K562 (cell line): ENCODE results near the gene EGLN1. TPM values are rescaled to one million over a fixed set of nuclear protein-coding genes. Genes with fewer than 3 reads are reported as not detected.

ENCODE experiments used
- JUN ChIP-seq, 2 experiments: sonication (generic) in 1 of 2; formaldehyde crosslinking in 1 of 2; IDR thresholded peaks; 2 replicates each; pipeline versions ENCODE4 v1.6.1 to v1.8.0; 2012 to 2022; ENCODE audit warnings: borderline replicate concordance in 2 of 2, mild to moderate bottlenecking in 2 of 2, improper control_type of control experiment in 1 of 2, low read depth in 1 of 2, low read length in 1 of 2, missing genetic modification reagents in 1 of 2
- KLF1 ChIP-seq: fragments of 450-650 bp; IDR thresholded peaks from 2 replicates; pipeline ENCODE4 v1.6.1; 2016; ENCODE audit warnings: missing genetic modification characterization, missing compliant biosample characterization
- LEF1 ChIP-seq: fragments of 450-650 bp; IDR thresholded peaks from 2 replicates; pipeline ENCODE4 v1.6.1; 2016; ENCODE audit warnings: mild to moderate bottlenecking
- MYBL2 ChIP-seq, 2 experiments: fragments of 450-650 bp in 1 of 2; sonication (generic) in 1 of 2; formaldehyde crosslinking in 1 of 2; IDR thresholded peaks; 2 replicates each; pipeline versions ENCODE4 v1.6.1 to v1.8.1; 2017 to 2022; ENCODE audit warnings: borderline replicate concordance in 1 of 2, inconsistent platforms in 1 of 2, low read depth in 1 of 2, mild to moderate bottlenecking in 1 of 2, missing genetic modification reagents in 1 of 2, moderate library complexity in 1 of 2
- NFRKB ChIP-seq: fragments of 450-650 bp; IDR thresholded peaks from 2 replicates; pipeline ENCODE4 v1.6.1; 2016; ENCODE audit warnings: low read depth
- PHB ChIP-seq: fragments of 250-450 bp; sonication (Bioruptor Pico); IDR thresholded peaks from 2 replicates; pipeline ENCODE4 v1.5.0; 2021
- RNF2 ChIP-seq: sonication (generic); IDR thresholded peaks from 2 replicates; pipeline ENCODE4 v1.6.1; 2016
- SRSF7 ChIP-seq: fragments of 200-400 bp; formaldehyde crosslinking; optimal IDR thresholded peaks from 2 replicates; pipeline ENCODE3; 2017; ENCODE audit warnings: mild to moderate bottlenecking, low read depth, low read length
- TCF7 ChIP-seq: sonication (generic); IDR thresholded peaks from 2 replicates; pipeline ENCODE4 v1.6.1; 2016; ENCODE audit warnings: antibody characterized with exemption, borderline replicate concordance
- ZC3H4 ChIP-seq: sonication (generic); formaldehyde crosslinking; IDR thresholded peaks from 2 replicates; pipeline ENCODE4 v1.9.0; 2021; ENCODE audit warnings: missing genetic modification reagents, borderline replicate concordance
- ZNF24 ChIP-seq: fragments of 450-650 bp; IDR thresholded peaks from 2 replicates; pipeline ENCODE4 v1.6.1; 2016
- ZNF668 ChIP-seq: fragments of 250-450 bp; sonication (Bioruptor Pico); IDR thresholded peaks from 2 replicates; pipeline ENCODE4 v1.8.0; 2022; ENCODE audit warnings: mild to moderate bottlenecking, inconsistent platforms
- polyA plus RNA-seq, 8 experiments: library from polyadenylated mRNA; depleted of rRNA in 4 of 8; stranded (reverse) in 5 of 8; unstranded in 3 of 8; fragments of >200 nt; fragmentation: Nextera tagmentation in 2 of 8; fragmentation: Illumina TruSeq in 1 of 8; extraction: Ambion mirVana in 2 of 8; extraction: Trizol in 1 of 8; gene quantifications; 2 replicates each; pipeline versions ENCODE4 v1.2.1 to v1.2.3, GENCODE V29; 2011 to 2014; ENCODE audit warnings: inconsistent platforms in 1 of 8, missing spikeins in 1 of 8
- total RNA-seq, 7 experiments: library from RNA; depleted of rRNA in 6 of 7; stranded (reverse); fragments of >200 nt in 6 of 7; fragmentation: Illumina TruSeq in 2 of 7; extraction: Trizol in 2 of 7; gene quantifications; 2 replicates each; pipeline versions ENCODE4 v1.2.1 to v1.2.3, GENCODE V29; 2011 to 2021; ENCODE audit warnings: low replicate concordance in 1 of 7
- TF ChIP-seq, protein P1 (sequence below): fragments of 250-450 bp; sonication (Bioruptor Pico); IDR thresholded peaks from 2 replicates; pipeline ENCODE4 v1.4.0; 2020; ENCODE audit warnings: mild to moderate bottlenecking, moderate library complexity, borderline replicate concordance
- TF ChIP-seq, protein P2 (sequence below): fragments of 450-650 bp; IDR thresholded peaks from 2 replicates; pipeline ENCODE4 v1.6.1; 2018; ENCODE audit not compliant: partially characterized antibody
- TF ChIP-seq, protein P3 (sequence below): fragments of 250-450 bp; sonication (Bioruptor Pico); IDR thresholded peaks from 2 replicates; pipeline ENCODE4 v1.4.0; 2020; ENCODE audit warnings: mild to moderate bottlenecking
- TF ChIP-seq, protein P4 (sequence below), 2 experiments: fragments of 450-650 bp; IDR thresholded peaks; 2 replicates each; pipeline ENCODE4 v1.6.1; 2016

EGLN1 gene
- total and polyA plus RNA-seq, 9 of the 15 experiments (the other 6 are each of a cell fraction or from before 2014, with no cell fraction given): 5.2 to 54.3 (median 24.6) TPM

DNA sequence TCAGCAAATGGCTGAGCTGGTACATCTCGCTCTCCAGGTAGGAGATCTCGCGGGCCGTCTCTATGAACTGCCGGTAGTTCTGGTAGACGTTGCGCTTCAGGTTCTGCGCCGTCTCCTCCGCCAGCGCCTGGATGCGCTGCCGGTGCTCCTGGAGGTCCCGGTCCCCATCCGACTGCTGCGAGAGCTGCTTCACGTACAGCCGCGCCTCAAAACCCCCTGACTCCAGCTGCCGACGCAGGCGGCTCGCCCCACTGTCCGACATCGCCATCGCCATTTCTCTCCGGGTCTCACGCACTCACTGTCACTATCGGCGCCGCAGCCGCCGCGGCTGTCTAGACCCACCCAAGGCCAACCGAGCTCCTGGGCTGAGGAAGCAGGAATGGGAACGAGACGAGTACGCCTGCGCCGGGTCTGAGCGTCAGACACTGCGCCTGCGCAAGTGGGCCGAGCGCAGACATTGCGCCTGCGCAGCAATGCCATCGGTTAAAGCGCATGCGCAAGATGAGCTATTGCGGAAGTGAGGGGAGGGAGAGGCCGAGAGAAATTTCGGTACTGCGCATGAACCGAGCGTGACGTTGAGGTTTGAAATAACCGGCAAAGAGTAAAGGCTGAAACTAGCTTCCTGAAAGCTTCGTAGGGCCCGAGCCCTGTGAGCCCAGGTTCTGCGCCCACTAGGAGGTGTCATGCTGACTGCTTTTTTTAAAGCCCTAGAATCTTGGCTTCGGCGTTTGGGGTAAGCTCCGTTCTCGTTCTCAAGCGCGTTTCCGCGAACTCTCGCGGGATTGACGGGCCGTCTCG, 84.4 kb downstream of the EGLN1 start, which contains the start of gene EXOC8 (continued):
- TF ChIP-seq, protein P1, sequence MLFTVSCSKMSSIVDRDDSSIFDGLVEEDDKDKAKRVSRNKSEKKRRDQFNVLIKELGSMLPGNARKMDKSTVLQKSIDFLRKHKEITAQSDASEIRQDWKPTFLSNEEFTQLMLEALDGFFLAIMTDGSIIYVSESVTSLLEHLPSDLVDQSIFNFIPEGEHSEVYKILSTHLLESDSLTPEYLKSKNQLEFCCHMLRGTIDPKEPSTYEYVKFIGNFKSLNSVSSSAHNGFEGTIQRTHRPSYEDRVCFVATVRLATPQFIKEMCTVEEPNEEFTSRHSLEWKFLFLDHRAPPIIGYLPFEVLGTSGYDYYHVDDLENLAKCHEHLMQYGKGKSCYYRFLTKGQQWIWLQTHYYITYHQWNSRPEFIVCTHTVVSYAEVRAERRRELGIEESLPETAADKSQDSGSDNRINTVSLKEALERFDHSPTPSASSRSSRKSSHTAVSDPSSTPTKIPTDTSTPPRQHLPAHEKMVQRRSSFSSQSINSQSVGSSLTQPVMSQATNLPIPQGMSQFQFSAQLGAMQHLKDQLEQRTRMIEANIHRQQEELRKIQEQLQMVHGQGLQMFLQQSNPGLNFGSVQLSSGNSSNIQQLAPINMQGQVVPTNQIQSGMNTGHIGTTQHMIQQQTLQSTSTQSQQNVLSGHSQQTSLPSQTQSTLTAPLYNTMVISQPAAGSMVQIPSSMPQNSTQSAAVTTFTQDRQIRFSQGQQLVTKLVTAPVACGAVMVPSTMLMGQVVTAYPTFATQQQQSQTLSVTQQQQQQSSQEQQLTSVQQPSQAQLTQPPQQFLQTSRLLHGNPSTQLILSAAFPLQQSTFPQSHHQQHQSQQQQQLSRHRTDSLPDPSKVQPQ: no peak
- TF ChIP-seq KLF1 (tag) (0 out of 2 replicates have a peak, but pooled peaks have one; percentile 59), TCF7 (0 out of 2 replicates have a peak, but pooled peaks have one; percentile 10), NFRKB (no peak), ZNF24 (no peak), ZC3H4 (CRISPR knock-in tag) (no peak), SRSF7 (no peak), RNF2 (no peak), PHB (no peak), LEF1 (no peak), ZNF668 (CRISPR knock-in tag) (no peak), JUN (IDR thresholded peaks at IDR 0.05; ENCODE audit: borderline replicate concordance, low read depth, low read length) (no peak), JUN (CRISPR knock-in tag; IDR thresholded peaks at IDR 0.05; ENCODE audit: borderline replicate concordance) (peak; percentile 91), MYBL2 (IDR thresholded peaks at IDR 0.05; ENCODE audit: low read depth) (peak; percentile 60; the same call in 1 of the 2 replicates), MYBL2 (CRISPR knock-in tag; IDR thresholded peaks at IDR 0.05; ENCODE audit: borderline replicate concordance) (no peak)
- TF ChIP-seq, protein P2, sequence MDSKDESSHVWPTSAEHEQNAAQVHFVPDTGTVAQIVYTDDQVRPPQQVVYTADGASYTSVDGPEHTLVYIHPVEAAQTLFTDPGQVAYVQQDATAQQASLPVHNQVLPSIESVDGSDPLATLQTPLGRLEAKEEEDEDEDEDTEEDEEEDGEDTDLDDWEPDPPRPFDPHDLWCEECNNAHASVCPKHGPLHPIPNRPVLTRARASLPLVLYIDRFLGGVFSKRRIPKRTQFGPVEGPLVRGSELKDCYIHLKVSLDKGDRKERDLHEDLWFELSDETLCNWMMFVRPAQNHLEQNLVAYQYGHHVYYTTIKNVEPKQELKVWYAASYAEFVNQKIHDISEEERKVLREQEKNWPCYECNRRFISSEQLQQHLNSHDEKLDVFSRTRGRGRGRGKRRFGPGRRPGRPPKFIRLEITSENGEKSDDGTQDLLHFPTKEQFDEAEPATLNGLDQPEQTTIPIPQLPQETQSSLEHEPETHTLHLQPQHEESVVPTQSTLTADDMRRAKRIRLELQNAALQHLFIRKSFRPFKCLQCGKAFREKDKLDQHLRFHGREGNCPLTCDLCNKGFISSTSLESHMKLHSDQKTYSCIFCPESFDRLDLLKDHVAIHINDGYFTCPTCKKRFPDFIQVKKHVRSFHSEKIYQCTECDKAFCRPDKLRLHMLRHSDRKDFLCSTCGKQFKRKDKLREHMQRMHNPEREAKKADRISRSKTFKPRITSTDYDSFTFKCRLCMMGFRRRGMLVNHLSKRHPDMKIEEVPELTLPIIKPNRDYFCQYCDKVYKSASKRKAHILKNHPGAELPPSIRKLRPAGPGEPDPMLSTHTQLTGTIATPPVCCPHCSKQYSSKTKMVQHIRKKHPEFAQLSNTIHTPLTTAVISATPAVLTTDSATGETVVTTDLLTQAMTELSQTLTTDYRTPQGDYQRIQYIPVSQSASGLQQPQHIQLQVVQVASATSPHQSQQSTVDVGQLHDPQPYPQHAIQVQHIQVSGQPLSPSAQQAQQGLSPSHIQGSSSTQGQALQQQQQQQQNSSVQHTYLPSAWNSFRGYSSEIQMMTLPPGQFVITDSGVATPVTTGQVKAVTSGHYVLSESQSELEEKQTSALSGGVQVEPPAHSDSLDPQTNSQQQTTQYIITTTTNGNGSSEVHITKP: no peak
- TF ChIP-seq, protein P3, sequence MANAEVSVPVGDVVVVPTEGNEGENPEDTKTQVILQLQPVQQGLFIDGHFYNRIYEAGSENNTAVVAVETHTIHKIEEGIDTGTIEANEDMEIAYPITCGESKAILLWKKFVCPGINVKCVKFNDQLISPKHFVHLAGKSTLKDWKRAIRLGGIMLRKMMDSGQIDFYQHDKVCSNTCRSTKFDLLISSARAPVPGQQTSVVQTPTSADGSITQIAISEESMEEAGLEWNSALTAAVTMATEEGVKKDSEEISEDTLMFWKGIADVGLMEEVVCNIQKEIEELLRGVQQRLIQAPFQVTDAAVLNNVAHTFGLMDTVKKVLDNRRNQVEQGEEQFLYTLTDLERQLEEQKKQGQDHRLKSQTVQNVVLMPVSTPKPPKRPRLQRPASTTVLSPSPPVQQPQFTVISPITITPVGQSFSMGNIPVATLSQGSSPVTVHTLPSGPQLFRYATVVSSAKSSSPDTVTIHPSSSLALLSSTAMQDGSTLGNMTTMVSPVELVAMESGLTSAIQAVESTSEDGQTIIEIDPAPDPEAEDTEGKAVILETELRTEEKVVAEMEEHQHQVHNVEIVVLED: peak; percentile 83; the same call in 1 of the 2 replicates
- TF ChIP-seq, protein P4, sequence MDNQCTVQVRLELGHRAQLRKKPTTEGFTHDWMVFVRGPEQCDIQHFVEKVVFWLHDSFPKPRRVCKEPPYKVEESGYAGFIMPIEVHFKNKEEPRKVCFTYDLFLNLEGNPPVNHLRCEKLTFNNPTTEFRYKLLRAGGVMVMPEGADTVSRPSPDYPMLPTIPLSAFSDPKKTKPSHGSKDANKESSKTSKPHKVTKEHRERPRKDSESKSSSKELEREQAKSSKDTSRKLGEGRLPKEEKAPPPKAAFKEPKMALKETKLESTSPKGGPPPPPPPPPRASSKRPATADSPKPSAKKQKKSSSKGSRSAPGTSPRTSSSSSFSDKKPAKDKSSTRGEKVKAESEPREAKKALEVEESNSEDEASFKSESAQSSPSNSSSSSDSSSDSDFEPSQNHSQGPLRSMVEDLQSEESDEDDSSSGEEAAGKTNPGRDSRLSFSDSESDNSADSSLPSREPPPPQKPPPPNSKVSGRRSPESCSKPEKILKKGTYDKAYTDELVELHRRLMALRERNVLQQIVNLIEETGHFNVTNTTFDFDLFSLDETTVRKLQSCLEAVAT (IDR thresholded peaks at IDR 0.05): peak in 1 of 2 experiments; percentile 69; a peak in 1 of 4 replicates
